Activated T-cell treated with anti-CD3 and anti-CD28 coated beads, Interleukin-2, amount 50 U/mL, for 1 hour (primary cell): Measurements from ENCODE around the gene NEURL2.
A peak's percentile ranks its signal among the peaks of the same experiment; 100 is the strongest.
"Not testable (repeated sequence)": the region's sequence is repeated elsewhere in the genome, so short reads cannot be mapped to it uniquely, and the experiment has no call there.

Experiments
- DNase-seq: peaks from one replicate; pipeline ENCODE4 v3.0.0-alpha.2; 2020

NEURL2 gene

GRCh38 chr20:45919542-45920399 is 28.8 kb upstream of the NEURL2 start:
- DNase-seq, result no peak

- DNase-seq, result no peak
Observed at GRCh38 chr20:45918779-45919537, 27.9 kb upstream of the NEURL2 start.

GRCh38 chr20:45918182-45918737 is 27.3 kb upstream of the NEURL2 start:
- DNase-seq, result no peak

- DNase-seq, result no peak
Observed at GRCh38 chr20:45917790-45918141, 26.8 kb upstream of the NEURL2 start.

GRCh38 chr20:45913116-45913515 is 22.1 kb upstream of the NEURL2 start:
- no peak for DNase-seq

- no peak for DNase-seq
Observed at GRCh38 chr20:45912344-45912682, 21.3 kb upstream of the NEURL2 start.

- peak; percentile 34 for DNase-seq
Observed at GRCh38 chr20:45911486-45912343, 20.7 kb upstream of the NEURL2 start, which contains the start of gene PLTP. PLTP (minus strand) TSS chr20:45912155; CDS start chr20:45911452, 703 bp downstream.

- DNase-seq, result peak; percentile 89
Observed at GRCh38 chr20:45910670-45911485, 19.9 kb upstream of the NEURL2 start.

GRCh38 chr20:45909817-45910669 is 19.0 kb upstream of the NEURL2 start:
- DNase-seq, result no peak

GRCh38 chr20:45909336-45909808 is 18.4 kb upstream of the NEURL2 start:
- DNase-seq, result no peak

GRCh38 chr20:45908084-45908483 is 17.1 kb upstream of the NEURL2 start:
- DNase-seq, result no peak

GRCh38 chr20:45907219-45907948 is 16.4 kb upstream of the NEURL2 start:
- DNase-seq, result no peak

- DNase-seq, result no peak
Observed at GRCh38 chr20:45905505-45906079, 14.6 kb upstream of the NEURL2 start.

- no peak for DNase-seq
Observed at GRCh38 chr20:45904583-45905504, 13.8 kb upstream of the NEURL2 start.

- no peak for DNase-seq
Observed at GRCh38 chr20:45902199-45902701, 11.2 kb upstream of the NEURL2 start.

- DNase-seq, result not testable (repeated sequence)
Observed at GRCh38 chr20:45901332-45901731, 10.3 kb upstream of the NEURL2 start.

- DNase-seq, result no peak
Observed at GRCh38 chr20:45899046-45899835, 8.2 kb upstream of the NEURL2 start.

- DNase-seq, result no peak
Observed at GRCh38 chr20:45898285-45898684, 7.3 kb upstream of the NEURL2 start.
